ENCODE results near the gene FGFBP2. TPM values are rescaled to one million over a fixed set of nuclear protein-coding genes. Genes with fewer than 3 reads are reported as not detected.
A peak's percentile ranks its signal among the peaks of the same experiment; 100 is the strongest.

Gene FGFBP2
- total and polyA plus RNA-seq, 8 donors: 0.37 to 6.0 (median 1.0) TPM; not detected in 1

DNA sequence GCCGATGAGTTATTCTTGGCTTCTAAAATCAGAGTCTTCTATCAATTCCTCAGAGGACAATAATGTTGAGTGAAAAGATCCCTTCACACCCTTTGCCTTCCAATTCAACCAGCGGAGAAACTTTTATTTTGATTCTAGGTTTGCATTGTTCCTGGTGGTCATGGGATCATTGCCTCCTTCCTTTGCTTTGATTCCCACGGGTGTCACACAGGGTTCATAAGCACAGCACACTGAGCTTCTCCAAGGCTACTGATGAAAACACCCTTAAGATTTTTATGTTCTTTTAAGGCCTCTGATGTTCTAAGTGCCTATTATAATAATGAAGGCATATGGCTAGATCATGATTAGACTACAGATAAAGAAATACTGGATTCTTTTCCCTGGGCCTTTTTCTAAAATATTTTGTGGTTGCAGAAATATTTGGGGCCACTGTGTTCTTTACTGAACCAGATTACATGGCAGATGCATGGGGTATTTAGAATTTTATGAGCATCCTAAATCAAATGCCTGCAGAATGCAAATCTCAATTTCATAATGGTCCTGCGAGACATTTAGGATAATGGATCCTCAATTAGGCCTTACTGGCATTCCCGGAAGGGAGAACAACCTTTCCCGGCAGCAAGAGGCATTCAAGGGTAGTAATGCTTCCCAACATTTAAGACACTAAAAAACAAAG is 43.9 kb upstream of the FGFBP2 start:
- no peaks in the 10 kb centered on the region for H3K9me3 ChIP-seq
- WGBS, 5 donors: 89 to 94% (median 92%) methylated on average over 6 of the region's 6 CpGs
- no peak for TF ChIP-seq EP300 (IDR thresholded peaks at IDR 0.05)
- TF ChIP-seq, protein P1, sequence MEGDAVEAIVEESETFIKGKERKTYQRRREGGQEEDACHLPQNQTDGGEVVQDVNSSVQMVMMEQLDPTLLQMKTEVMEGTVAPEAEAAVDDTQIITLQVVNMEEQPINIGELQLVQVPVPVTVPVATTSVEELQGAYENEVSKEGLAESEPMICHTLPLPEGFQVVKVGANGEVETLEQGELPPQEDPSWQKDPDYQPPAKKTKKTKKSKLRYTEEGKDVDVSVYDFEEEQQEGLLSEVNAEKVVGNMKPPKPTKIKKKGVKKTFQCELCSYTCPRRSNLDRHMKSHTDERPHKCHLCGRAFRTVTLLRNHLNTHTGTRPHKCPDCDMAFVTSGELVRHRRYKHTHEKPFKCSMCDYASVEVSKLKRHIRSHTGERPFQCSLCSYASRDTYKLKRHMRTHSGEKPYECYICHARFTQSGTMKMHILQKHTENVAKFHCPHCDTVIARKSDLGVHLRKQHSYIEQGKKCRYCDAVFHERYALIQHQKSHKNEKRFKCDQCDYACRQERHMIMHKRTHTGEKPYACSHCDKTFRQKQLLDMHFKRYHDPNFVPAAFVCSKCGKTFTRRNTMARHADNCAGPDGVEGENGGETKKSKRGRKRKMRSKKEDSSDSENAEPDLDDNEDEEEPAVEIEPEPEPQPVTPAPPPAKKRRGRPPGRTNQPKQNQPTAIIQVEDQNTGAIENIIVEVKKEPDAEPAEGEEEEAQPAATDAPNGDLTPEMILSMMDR (IDR thresholded peaks at IDR 0.05): no peak
- TF ChIP-seq POLR2AphosphoS5 (IDR thresholded peaks at IDR 0.05): no peak
- TF ChIP-seq POLR2A (IDR thresholded peaks at IDR 0.05): no peak
- H3K27me3 ChIP-seq: peaks cover 0 to 7% (median 0%) of the 10 kb centered on the region in 3 donors
- H3K4me3 ChIP-seq: no peak overlapping the region
- no peak for DNase-seq
- peaks cover 0 to 34% (median 4%) of the 10 kb centered on the region in 4 donors for H3K36me3 ChIP-seq
- no peaks in the 10 kb centered on the region for H3K4me1 ChIP-seq
- intact Hi-C loops (cut with DNase I; ENCODE audit: low total_unique reads): no loop called here
- H3K27ac ChIP-seq: no peak overlapping the region

DNA sequence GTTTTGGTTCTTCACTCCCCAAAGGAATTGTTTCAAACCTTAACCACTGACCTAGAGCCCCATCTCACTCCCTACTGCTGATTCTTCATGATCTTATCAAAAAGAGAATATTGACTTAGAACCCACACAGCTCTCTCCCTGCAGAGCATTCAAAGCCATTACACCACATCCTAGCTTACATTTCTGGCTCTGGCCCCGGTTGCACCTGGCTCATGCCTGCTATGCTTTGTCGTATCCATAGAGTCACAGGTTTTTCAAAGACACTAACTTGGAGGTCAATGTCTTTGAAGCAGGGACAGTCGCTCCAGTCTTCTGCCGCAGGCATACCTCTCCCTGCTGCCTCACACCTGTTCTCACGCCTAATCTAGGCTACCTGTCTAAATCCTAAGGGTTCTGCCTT is 42.7 kb upstream of the FGFBP2 start:
- TF ChIP-seq, protein P1 (IDR thresholded peaks at IDR 0.05): no peak
- TF ChIP-seq EP300 (IDR thresholded peaks at IDR 0.05) (no peak), POLR2A (IDR thresholded peaks at IDR 0.05) (no peak), POLR2AphosphoS5 (IDR thresholded peaks at IDR 0.05) (no peak)
- DNase-seq: no peak
- Histone ChIP-seq H3K27me3 (peaks cover 0 to 7% (median 0%) of the 10 kb centered on the region in 3 donors), H3K27ac (no peak overlapping the region), H3K4me3 (no peak overlapping the region), H3K9me3 (no peaks in the 10 kb centered on the region), H3K36me3 (peaks cover 0 to 27% (median 4%) of the 10 kb centered on the region in 4 donors), H3K4me1 (peaks cover 0 to 10% (median 0%) of the 10 kb centered on the region in 4 donors)
- intact Hi-C loops (cut with DNase I; ENCODE audit: low total_unique reads): no loop called here
- WGBS, 5 donors: 76 to 94% (median 85%) methylated on average over 5 of the region's 5 CpGs

DNA sequence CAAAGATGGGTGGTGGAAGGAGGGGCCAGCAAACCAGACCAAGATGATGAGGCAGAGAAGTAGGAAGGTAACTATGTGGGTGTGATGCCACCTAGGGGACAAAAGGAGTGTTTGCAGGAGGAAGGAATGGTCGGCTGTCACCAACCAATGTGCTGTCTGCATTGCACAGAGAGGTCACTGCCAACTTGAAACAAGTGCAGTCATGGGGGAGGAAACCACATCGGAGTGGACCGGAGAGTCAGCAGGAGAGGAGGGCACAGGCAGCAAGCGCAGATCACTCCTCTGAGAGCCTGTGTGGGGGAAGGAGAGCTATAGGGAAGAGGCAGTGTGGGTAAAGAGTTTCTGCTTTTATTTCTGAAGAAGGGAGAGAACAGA is 38.5 kb upstream of the FGFBP2 start:
- Histone ChIP-seq H3K36me3 (peaks cover 0 to 20% (median 3%) of the 10 kb centered on the region in 4 donors), H3K27ac (no peak overlapping the region), H3K27me3 (peaks cover 0 to 7% (median 0%) of the 10 kb centered on the region in 3 donors), H3K9me3 (no peaks in the 10 kb centered on the region), H3K4me3 (no peak overlapping the region), H3K4me1 (peaks cover 0 to 11% (median 0%) of the 10 kb centered on the region in 4 donors)
- peak; percentile 48 to 90 for DNase-seq
- 2 to 11% (median 5%) methylated on average over 4 of the region's 4 CpGs for WGBS, 5 donors
- intact Hi-C loops (cut with DNase I; ENCODE audit: low total_unique reads): no loop called here
- TF ChIP-seq, protein P1 (IDR thresholded peaks at IDR 0.05): peak in 5 of 7 experiments; percentile 70 to 81 (median 76)
- no peak for TF ChIP-seq EP300 (IDR thresholded peaks at IDR 0.05)
- peak in 1 of 3 donors; percentile 50 for TF ChIP-seq POLR2AphosphoS5 (IDR thresholded peaks at IDR 0.05)
- no peak for TF ChIP-seq POLR2A (IDR thresholded peaks at IDR 0.05)

DNA sequence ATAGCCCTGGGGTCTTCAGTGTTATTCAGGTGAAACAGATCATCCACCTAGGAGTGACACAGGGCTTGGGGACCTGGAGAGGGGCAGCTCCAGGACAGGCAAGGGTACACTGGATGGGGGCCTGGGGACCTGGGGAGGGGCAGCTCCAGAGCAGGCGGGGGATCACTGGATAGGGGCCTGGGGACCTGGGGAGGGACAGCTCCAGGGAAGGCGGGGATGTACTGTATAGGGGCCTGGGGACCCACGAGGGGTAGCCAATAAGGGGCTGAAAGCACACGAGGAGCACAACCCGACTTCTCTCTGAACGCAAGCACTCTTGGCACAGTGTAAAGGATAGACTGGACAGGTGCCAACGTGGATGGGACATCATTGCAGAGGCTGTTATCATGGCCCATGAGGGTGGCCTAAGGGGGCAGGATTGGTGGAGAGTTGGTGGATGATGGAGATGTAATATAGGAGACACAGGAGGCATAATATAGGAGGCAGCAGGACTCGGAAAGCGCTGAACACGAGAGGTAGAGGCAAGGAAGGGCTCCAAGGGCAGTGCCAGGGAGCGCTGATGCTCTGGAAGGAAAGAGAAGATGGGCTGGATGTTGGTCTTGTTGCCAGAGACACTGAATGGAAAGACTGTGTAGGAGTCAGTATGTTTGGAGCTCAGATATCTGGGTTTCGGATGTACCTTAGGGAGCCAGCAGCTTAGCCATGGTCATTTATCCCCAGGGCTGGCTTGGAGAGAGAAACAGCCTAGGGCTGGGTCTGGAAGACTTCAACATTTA is 37.9 kb upstream of the FGFBP2 start:
- TF ChIP-seq EP300 (IDR thresholded peaks at IDR 0.05) (no peak), POLR2A (IDR thresholded peaks at IDR 0.05) (no peak), POLR2AphosphoS5 (IDR thresholded peaks at IDR 0.05) (no peak)
- TF ChIP-seq, protein P1 (IDR thresholded peaks at IDR 0.05): no peak
- Histone ChIP-seq H3K36me3 (peaks cover 0 to 14% (median 0%) of the 10 kb centered on the region in 4 donors), H3K4me3 (no peak overlapping the region), H3K4me1 (peaks cover 0 to 11% (median 0%) of the 10 kb centered on the region in 4 donors), H3K9me3 (no peaks in the 10 kb centered on the region), H3K27ac (no peak overlapping the region), H3K27me3 (peaks cover 0 to 2% (median 0%) of the 10 kb centered on the region in 3 donors)
- WGBS, 5 donors: 65 to 79% (median 78%) methylated on average over 12 of the region's 12 CpGs
- intact Hi-C loops (cut with DNase I; ENCODE audit: low total_unique reads): no loop called here
- DNase-seq: peak in 1 of 2 donors; percentile 44

Measured in stomach (tissue), 9 donors.